GM12878 (cell line): ENCODE data around the gene RETREG3. TPM values are rescaled to one million over a fixed set of nuclear protein-coding genes. Genes with fewer than 3 reads are reported as not detected.

Experiments used
- ATAC-seq: fragments of 200-7000 bp; cut with Tn5 transposase; 3 replicates; pipeline ENCODE4 v1.9.1; 2020; ENCODE audit warnings: mild to moderate bottlenecking, moderate library complexity
- BruUV-seq: library from RNA; stranded (reverse); fragments of 400-500 nt; replicated peaks from 2 replicates; lab custom pipeline; 2021; lab: Mats Ljungman, UMichigan
- CTCF ChIA-PET: fragments of 300-600 bp; sonication (Branson Sonifier 250); formaldehyde crosslinking; extraction: SDS; loops from one replicate; lab custom pipeline; 2021; ENCODE audit warnings: inconsistent platforms; lab: Yijun Ruan, JAX
- POLR2A ChIA-PET: fragments of 350-600 bp; formaldehyde crosslinking; extraction: SDS; loops from one replicate; lab custom pipeline; 2021; ENCODE audit warnings: inconsistent platforms; lab: Charles Lee
- RAD21 ChIA-PET: fragments of 300-600 bp; sonication (Branson Sonifier 250); formaldehyde crosslinking; loops from one replicate; lab custom pipeline; 2023; ENCODE audit warnings: antibody characterized with exemption; ENCODE audit not compliant: unreplicated experiment; lab: Charles Lee
- SMC1A ChIA-PET: fragments of 300-600 bp; sonication (Branson Sonifier 250); formaldehyde crosslinking; loops from one replicate; lab custom pipeline; 2023; ENCODE audit not compliant: unreplicated experiment, uncharacterized antibody; lab: Charles Lee
- DNase-seq: peaks from one replicate; pipeline ENCODE4 v3.0.0-alpha.2; 2011; ENCODE audit warnings: low read depth, low spot score
- FAIRE-seq: peaks from 3 replicates; lab custom pipeline; 2011; peaks lifted over from hg19 to GRCh38; lab: Jason Lieb, UNC
- H2AFZ ChIP-seq: 2 replicates; pipeline ENCODE4 v1.6.0; 2011; ENCODE audit warnings: low read depth, low read length, control low read depth; ENCODE audit not compliant: control insufficient read depth
- H3K27ac ChIP-seq: 2 replicates; pipeline ENCODE4 v1.5.1; 2011; ENCODE audit warnings: control low read depth; ENCODE audit not compliant: control insufficient read depth, insufficient read depth
- H3K27me3 ChIP-seq, 2 experiments: replicated peaks in 1 of 2; 2 replicates each; pipeline versions ENCODE4 v1.6.0 to v1.6.1; 2011; ENCODE audit warnings: low read length in 1 of 2; ENCODE audit not compliant: control insufficient read depth in 2 of 2, insufficient read depth in 2 of 2
- H3K36me3 ChIP-seq, 2 experiments: 2 replicates each; pipeline ENCODE4 v1.5.1; 2011; ENCODE audit warnings: low read length in 1 of 2; ENCODE audit not compliant: control insufficient read depth in 2 of 2, insufficient read depth in 2 of 2
- H3K4me1 ChIP-seq: 2 replicates; pipeline ENCODE4 v1.6.1; 2011; ENCODE audit warnings: mild to moderate bottlenecking, low read length, moderate library complexity, mixed read lengths; ENCODE audit not compliant: control insufficient read depth, insufficient read depth
- H3K4me2 ChIP-seq: 2 replicates; pipeline ENCODE4 v1.6.0; 2011; ENCODE audit warnings: control low read depth; ENCODE audit not compliant: control insufficient read depth, insufficient read depth
- H3K4me3 ChIP-seq: fragments of 200-600 bp; sonication (generic); 2 replicates; pipeline ENCODE4 v1.5.1; 2016
- H3K79me2 ChIP-seq: 2 replicates; pipeline ENCODE4 v1.6.0; 2011; ENCODE audit warnings: low read length; ENCODE audit not compliant: control insufficient read depth, insufficient read depth
- H3K9ac ChIP-seq: 2 replicates; pipeline ENCODE4 v1.8.0; 2011; ENCODE audit warnings: low read length, control low read depth, mixed read lengths; ENCODE audit not compliant: control insufficient read depth, insufficient read depth
- H3K9me3 ChIP-seq: replicated peaks from 3 replicates; pipeline ENCODE4 v1.5.1; 2011; ENCODE audit warnings: mild to moderate bottlenecking, low read length; ENCODE audit not compliant: control insufficient read depth, insufficient read depth
- H4K20me1 ChIP-seq: 2 replicates; pipeline ENCODE4 v1.6.0; 2011; ENCODE audit not compliant: control insufficient read depth, insufficient read depth
- BACH1 ChIP-seq: fragments of 450-650 bp; IDR thresholded peaks from 2 replicates; pipeline ENCODE4 v1.6.1; 2017; ENCODE audit warnings: mild to moderate bottlenecking, borderline replicate concordance
- CHD1 ChIP-seq: IDR thresholded peaks from 2 replicates; pipeline ENCODE4 v1.6.1; 2012; ENCODE audit warnings: low read depth, low read length, improper control_type of control experiment
- FOS ChIP-seq: IDR thresholded peaks from 3 replicates; pipeline ENCODE4 v1.6.1; 2011; ENCODE audit warnings: borderline replicate concordance; ENCODE audit not compliant: insufficient read length; ENCODE audit errors: extremely low read depth
- KDM1A ChIP-seq: fragments of 200-600 bp; sonication (generic); IDR thresholded peaks from 2 replicates; pipeline ENCODE4 v1.6.1; 2016; ENCODE audit warnings: borderline replicate concordance
- MEF2B ChIP-seq: fragments of 450-650 bp; IDR thresholded peaks from 2 replicates; pipeline ENCODE4 v1.6.1; 2018; ENCODE audit warnings: mild to moderate bottlenecking, moderate library complexity; ENCODE audit not compliant: partially characterized antibody, poor library complexity, severe bottlenecking
- NR2C2 ChIP-seq: IDR thresholded peaks from 2 replicates; pipeline ENCODE4 v1.6.1; 2011; ENCODE audit warnings: borderline replicate concordance, low read depth; ENCODE audit not compliant: control insufficient read depth, insufficient read length
- TCF12 ChIP-seq: IDR thresholded peaks from 2 replicates; pipeline ENCODE4 v1.6.1; 2011; ENCODE audit warnings: low read depth, mild to moderate bottlenecking, low read length
- WRNIP1 ChIP-seq: IDR thresholded peaks from 2 replicates; pipeline ENCODE4 v1.6.1; 2011; ENCODE audit warnings: low read depth, low read length, improper control_type of control experiment, borderline replicate concordance
- WGBS: methylation state at CpG from one replicate; pipeline ENCODE4 v1.1.6; 2016; ENCODE audit warnings: low lambda C conversion rate; ENCODE audit not compliant: insufficient replicate concordance, insufficient coverage; ENCODE audit errors: missing lambda C conversion rate; 5-methylcytosine and 5-hydroxymethylcytosine counted together
- in situ Hi-C: fragments of 300-500 bp; cut with MboI; formaldehyde crosslinking; loops from 9 replicates; pipeline ENCODE4 v1.14.3; 2018; ENCODE audit warnings: mixed read lengths
- intact Hi-C: fragments of 100-400 bp; cut with micrococcal nuclease; formaldehyde crosslinking; loops from one replicate; pipeline ENCODE4 v1.14.2; 2022; ENCODE audit not compliant: unreplicated experiment
- polyA plus RNA-seq, 11 experiments: library from polyadenylated mRNA; depleted of rRNA in 4 of 11; unstranded in 6 of 11; stranded (reverse) in 5 of 11; fragments of >200 nt; fragmentation: Nextera tagmentation in 4 of 11; fragmentation: Illumina TruSeq in 1 of 11; extraction: Ambion mirVana in 4 of 11; extraction: Trizol in 1 of 11; gene quantifications; 1 replicate in 1 of 11; 2 replicates in 10 of 11; pipeline versions ENCODE4 v1.2.1 to v1.2.3, GENCODE V29; 2011 to 2016; ENCODE audit warnings: inconsistent platforms in 2 of 11, missing spikeins in 2 of 11, low read depth in 1 of 11
- total RNA-seq, 4 experiments: library from RNA; depleted of rRNA in 3 of 4; stranded (reverse); fragments of >200 nt in 3 of 4; fragmentation: Illumina TruSeq in 1 of 4; extraction: Trizol in 1 of 4; gene quantifications; 2 replicates each; pipeline versions ENCODE4 v1.2.1 to v1.2.3, GENCODE V29; 2013 to 2021
- TF ChIP-seq, protein P1 (sequence below): IDR thresholded peaks from 2 replicates; pipeline ENCODE4 v1.6.1; 2012; ENCODE audit warnings: low read depth, low read length, improper control_type of control experiment

RETREG3 gene
- total and polyA plus RNA-seq, 10 of the 15 experiments (the other 5 are each of a cell fraction or from before 2014, with no cell fraction given) = 7.0 to 50.6 (median 27.3) TPM

DNA sequence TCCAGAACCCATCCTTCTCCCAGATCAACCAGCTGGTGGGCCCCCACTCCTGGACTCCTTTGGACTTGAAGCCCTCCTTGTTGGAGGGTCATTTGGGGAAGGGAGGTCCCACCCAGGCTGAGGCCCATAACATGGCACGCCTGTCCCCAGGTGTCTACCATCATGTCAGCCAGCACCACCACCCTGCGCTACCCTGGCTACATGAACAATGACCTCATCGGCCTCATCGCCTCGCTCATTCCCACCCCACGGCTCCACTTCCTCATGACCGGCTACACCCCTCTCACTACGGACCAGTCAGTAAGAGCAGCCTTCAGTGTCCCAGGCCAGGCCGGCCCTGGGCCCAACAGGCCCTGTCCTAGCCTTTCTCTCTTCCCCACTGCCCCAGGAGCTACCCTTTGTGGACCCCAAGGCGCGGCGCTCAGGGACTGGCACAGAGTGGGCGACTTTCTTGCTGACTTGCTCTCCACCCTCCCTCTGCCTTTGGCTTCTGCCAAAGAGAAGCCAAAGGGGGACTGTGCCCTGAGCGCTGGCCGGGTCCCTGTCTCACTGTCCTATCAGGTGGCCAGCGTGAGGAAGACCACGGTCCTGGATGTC, 4.6 kb upstream of the RETREG3 start:
- SMC1A ChIA-PET = no interaction called here
- WGBS = 99% methylated on average over 17 of the region's 17 CpGs
- H3K9ac ChIP-seq = no peak overlapping the region
- FAIRE-seq (no peak), ATAC-seq (no peak), DNase-seq (no peak)
- BruUV-seq = no TSS peak
- H3K27ac ChIP-seq = no peak overlapping the region
- in situ Hi-C loops (loop anchor here (25.0 kb wide), 1 partner anchor 599 kb away; the partner anchor contains the start of gene TMEM106A), intact Hi-C loops (no loop called here)
- peaks cover 14% of the 10 kb centered on the region for H3K4me1 ChIP-seq
- H3K4me2 ChIP-seq = no peak overlapping the region
- peaks cover 17% of the 10 kb centered on the region for H3K79me2 ChIP-seq
- RAD21 ChIA-PET = interaction anchor here (1.0 kb wide), 1 partner anchor 9 kb away, joined by 3 read pairs; no protein-coding TSS in a partner anchor
- no peaks in the 10 kb centered on the region for H4K20me1 ChIP-seq
- CTCF ChIA-PET = no interaction called here
- no peaks in the 10 kb centered on the region for H3K9me3 ChIP-seq
- H3K4me3 ChIP-seq = no peak overlapping the region
- H2AFZ ChIP-seq = no peak overlapping the region
- POLR2A ChIA-PET = interaction anchor here (0.7 kb wide), 1 partner anchor 26 kb away, joined by 4 read pairs; no protein-coding TSS in a partner anchor
- TF ChIP-seq BACH1 (no peak), NR2C2 (no peak), KDM1A (no peak), CHD1 (no peak), WRNIP1 (no peak), TCF12 (no peak), FOS (no peak), MEF2B (no peak)
- TF ChIP-seq, protein P1, sequence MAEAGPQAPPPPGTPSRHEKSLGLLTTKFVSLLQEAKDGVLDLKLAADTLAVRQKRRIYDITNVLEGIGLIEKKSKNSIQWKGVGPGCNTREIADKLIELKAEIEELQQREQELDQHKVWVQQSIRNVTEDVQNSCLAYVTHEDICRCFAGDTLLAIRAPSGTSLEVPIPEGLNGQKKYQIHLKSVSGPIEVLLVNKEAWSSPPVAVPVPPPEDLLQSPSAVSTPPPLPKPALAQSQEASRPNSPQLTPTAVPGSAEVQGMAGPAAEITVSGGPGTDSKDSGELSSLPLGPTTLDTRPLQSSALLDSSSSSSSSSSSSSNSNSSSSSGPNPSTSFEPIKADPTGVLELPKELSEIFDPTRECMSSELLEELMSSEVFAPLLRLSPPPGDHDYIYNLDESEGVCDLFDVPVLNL = no peak
- H3K36me3 ChIP-seq = peaks cover 9 to 22% of the 10 kb centered on the region in 2 experiments
- no peaks in the 10 kb centered on the region for H3K27me3 ChIP-seq
